Peyer's patch (tissue), 4 donors: ENCODE data around the gene VWA5B1. TPM values are rescaled to one million over a fixed set of nuclear protein-coding genes. Genes with fewer than 3 reads are reported as not detected.
A peak's percentile ranks its signal among the peaks of the same experiment; 100 is the strongest.

ENCODE experiments used
- DNase-seq, 3 donors: peaks; one replicate each; pipeline ENCODE4 v3.0.0-alpha.2; 2017 to 2019
- H3K27ac ChIP-seq, 4 donors: fragments of 200-600 bp; sonication (generic); one replicate each; pipeline ENCODE4 v1.5.1; 2016 to 2019
- H3K27me3 ChIP-seq, 2 donors: fragments of 200-600 bp; sonication (generic); one replicate each; pipeline ENCODE4 v1.5.1; 2019
- H3K36me3 ChIP-seq, 3 donors: fragments of 200-600 bp; sonication (generic); one replicate each; pipeline ENCODE4 v1.5.1; 2016 to 2019
- H3K4me1 ChIP-seq, 4 donors: fragments of 200-600 bp; sonication (generic); one replicate each; pipeline ENCODE4 v1.5.1; 2016 to 2019
- H3K4me3 ChIP-seq, 4 donors: fragments of 200-600 bp; sonication (generic); 1 replicate in 3 of 4; 2 replicates in 1 of 4; pipeline ENCODE4 v1.5.1; 2016 to 2019; ENCODE audit warnings: mild to moderate bottlenecking in 1 of 4
- H3K9me3 ChIP-seq, 4 donors: fragments of 200-600 bp; sonication (generic); one replicate each; pipeline ENCODE4 v1.5.1; 2016 to 2019; ENCODE audit warnings: mild to moderate bottlenecking in 1 of 4
- POLR2A ChIP-seq, 2 donors: fragments of 450-650 bp; IDR thresholded peaks; one replicate each; pipeline ENCODE4 v1.5.1; 2017; ENCODE audit warnings: antibody characterized with exemption in 2 of 2, mild to moderate bottlenecking in 2 of 2, moderate library complexity in 2 of 2
- total RNA-seq, 4 donors: library from RNA; depleted of rRNA; stranded (reverse); fragments of >200 nt; gene quantifications; one replicate each; pipeline ENCODE4 v1.1.0, GENCODE V29; 2016
- TF ChIP-seq, protein P1 (sequence below), 6 experiments: fragments of 450-650 bp in 4 of 6; fragments of 200-600 bp in 2 of 6; sonication (generic) in 1 of 6; IDR thresholded peaks; one replicate each; pipeline ENCODE4 v1.5.1; 2017 to 2019; ENCODE audit warnings: antibody characterized with exemption in 6 of 6, mild to moderate bottlenecking in 3 of 6, moderate library complexity in 1 of 6

The VWA5B1 gene, protein sequence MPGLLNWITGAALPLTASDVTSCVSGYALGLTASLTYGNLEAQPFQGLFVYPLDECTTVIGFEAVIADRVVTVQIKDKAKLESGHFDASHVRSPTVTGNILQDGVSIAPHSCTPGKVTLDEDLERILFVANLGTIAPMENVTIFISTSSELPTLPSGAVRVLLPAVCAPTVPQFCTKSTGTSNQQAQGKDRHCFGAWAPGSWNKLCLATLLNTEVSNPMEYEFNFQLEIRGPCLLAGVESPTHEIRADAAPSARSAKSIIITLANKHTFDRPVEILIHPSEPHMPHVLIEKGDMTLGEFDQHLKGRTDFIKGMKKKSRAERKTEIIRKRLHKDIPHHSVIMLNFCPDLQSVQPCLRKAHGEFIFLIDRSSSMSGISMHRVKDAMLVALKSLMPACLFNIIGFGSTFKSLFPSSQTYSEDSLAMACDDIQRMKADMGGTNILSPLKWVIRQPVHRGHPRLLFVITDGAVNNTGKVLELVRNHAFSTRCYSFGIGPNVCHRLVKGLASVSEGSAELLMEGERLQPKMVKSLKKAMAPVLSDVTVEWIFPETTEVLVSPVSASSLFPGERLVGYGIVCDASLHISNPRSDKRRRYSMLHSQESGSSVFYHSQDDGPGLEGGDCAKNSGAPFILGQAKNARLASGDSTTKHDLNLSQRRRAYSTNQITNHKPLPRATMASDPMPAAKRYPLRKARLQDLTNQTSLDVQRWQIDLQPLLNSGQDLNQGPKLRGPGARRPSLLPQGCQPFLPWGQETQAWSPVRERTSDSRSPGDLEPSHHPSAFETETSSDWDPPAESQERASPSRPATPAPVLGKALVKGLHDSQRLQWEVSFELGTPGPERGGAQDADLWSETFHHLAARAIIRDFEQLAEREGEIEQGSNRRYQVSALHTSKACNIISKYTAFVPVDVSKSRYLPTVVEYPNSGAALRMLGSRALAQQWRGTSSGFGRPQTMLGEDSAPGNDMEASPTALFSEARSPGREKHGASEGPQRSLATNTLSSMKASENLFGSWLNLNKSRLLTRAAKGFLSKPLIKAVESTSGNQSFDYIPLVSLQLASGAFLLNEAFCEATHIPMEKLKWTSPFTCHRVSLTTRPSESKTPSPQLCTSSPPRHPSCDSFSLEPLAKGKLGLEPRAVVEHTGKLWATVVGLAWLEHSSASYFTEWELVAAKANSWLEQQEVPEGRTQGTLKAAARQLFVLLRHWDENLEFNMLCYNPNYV
- total RNA-seq = not detected

DNA sequence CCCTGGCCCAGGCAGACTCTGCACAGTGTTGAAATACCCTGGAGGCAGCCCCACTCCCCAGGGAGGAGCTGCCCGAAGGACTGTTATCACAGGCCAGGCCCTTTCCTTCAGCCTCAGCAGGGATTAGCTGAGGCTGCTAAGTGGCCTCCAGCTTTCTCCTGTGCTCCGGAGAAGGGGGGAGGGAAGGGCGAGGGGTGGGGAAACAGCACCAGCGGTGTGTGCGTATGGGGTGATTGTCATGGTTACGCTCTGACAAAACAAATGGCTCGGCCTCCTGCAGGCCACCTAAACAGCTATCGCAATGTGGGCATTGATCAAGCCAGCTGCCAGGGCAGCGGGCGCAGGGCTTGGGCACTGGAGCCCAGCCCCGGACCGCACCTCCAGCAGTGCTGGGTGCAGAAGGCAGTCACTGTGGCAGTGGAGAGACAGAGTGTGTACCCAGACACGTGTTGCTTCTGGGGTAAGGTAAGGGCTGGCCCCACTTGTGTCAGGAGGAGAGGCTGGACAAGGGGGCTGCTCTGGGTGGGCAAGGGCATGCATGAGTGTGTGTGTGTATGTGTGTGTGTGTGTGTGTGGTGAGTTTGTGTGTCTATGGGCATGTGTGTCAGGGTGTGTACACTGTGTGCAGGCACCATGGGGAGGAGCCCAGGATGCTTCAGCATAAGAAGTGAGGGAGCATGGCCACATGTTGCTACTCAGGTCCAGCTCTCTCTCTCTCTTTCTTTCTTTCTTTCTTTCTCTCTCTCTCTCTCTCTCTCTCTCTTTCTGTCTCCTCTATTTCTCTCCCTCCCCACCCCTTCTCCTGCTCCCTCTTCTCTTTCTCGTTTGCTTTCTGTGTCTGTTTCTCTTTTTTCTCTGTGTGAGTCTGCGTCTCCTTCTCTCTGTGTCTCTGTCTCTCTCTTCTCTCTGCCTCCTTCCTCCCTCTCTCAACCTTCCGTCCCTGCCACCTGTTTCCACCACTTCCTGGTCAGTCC is at the start of gene VWA5B1:
TSS of gene VWA5B1 (plus strand) at position 252 of the 974 bp plus-strand sequence. CDS start 19,727 bp downstream, outside the sequence.
- no peaks in the 10 kb centered on the region for H3K27me3 ChIP-seq
- H3K4me3 ChIP-seq = peak within 1 kb of the TSS in 1 of 4 donors; percentile 6
- no peak for TF ChIP-seq POLR2A (IDR thresholded peaks at IDR 0.05)
- TF ChIP-seq, protein P1, sequence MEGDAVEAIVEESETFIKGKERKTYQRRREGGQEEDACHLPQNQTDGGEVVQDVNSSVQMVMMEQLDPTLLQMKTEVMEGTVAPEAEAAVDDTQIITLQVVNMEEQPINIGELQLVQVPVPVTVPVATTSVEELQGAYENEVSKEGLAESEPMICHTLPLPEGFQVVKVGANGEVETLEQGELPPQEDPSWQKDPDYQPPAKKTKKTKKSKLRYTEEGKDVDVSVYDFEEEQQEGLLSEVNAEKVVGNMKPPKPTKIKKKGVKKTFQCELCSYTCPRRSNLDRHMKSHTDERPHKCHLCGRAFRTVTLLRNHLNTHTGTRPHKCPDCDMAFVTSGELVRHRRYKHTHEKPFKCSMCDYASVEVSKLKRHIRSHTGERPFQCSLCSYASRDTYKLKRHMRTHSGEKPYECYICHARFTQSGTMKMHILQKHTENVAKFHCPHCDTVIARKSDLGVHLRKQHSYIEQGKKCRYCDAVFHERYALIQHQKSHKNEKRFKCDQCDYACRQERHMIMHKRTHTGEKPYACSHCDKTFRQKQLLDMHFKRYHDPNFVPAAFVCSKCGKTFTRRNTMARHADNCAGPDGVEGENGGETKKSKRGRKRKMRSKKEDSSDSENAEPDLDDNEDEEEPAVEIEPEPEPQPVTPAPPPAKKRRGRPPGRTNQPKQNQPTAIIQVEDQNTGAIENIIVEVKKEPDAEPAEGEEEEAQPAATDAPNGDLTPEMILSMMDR (IDR thresholded peaks at IDR 0.05) = no peak
- no peaks in the 10 kb centered on the region for H3K9me3 ChIP-seq
- H3K36me3 ChIP-seq = no peaks in the 10 kb centered on the region
- H3K27ac ChIP-seq = no peak within 1 kb of the TSS
- no peak for DNase-seq
- peaks cover 0 to 5% (median 0%) of the 10 kb centered on the region in 4 donors for H3K4me1 ChIP-seq

DNA sequence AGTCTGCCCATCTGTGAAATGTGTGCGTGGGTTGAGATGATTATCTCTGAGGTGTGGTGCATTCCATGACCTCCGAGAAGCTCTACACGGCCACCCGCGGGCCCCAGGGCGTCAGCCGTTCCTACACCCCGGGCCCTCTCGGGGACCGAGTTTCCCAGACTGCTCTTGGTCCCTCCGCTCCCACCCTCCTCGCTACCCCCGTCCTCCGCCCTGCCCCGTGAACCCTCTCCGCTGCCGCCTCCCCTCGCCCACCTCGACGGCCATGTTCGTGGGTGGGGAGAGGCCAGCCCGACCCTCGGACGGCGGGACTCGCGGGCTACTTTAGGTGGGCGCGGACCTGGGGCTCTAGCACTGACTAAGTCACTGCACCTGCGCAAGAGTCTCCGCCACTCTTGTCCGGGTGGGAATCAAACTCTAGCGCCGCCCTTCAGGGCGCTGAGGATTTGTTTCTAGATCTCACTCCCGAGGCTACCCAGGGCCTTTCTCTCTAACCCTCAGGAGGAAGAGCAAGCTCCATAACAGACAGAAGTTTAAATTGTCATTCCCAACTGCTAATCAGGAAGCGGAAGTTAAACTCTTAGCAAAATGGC is 47.7 kb upstream of the VWA5B1 start:
- no peaks in the 10 kb centered on the region for H3K36me3 ChIP-seq
- H3K4me1 ChIP-seq = no peaks in the 10 kb centered on the region
- no peak overlapping the region for H3K4me3 ChIP-seq
- no peak for DNase-seq
- no peak overlapping the region for H3K27ac ChIP-seq
- no peaks in the 10 kb centered on the region for H3K27me3 ChIP-seq
- TF ChIP-seq, protein P1 (IDR thresholded peaks at IDR 0.05) = no peak
- no peak for TF ChIP-seq POLR2A (IDR thresholded peaks at IDR 0.05)
- H3K9me3 ChIP-seq = no peaks in the 10 kb centered on the region

DNA sequence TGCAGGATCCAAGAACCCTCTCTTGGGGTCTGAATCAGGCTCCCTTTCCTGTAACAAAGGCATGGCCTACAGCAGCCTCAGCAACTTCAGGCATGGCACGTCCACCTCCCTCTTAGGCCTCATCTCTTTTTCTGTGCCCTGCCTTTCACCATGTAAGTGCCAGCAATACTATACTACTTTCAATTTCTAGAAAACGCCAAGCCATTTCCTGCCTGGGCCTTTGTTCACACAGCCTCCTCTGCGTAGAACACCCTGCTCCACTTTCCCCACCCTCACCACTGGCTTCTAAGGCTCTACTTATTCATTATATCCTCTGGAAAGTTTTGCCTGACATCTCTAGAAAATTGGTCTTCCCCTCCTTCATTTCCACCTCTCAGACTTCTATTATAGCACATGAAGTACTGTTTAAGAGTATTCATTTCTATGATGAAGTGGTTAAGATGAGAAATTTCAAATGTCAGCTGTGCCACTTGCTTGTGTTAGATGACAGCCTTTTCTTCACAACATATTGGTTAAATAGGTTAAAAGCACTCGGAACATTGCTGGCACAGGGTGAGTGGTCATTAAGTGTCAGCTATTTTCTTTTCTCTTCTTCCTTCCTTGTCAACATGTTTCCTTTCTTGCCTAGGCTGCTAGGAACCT is 41.6 kb upstream of the VWA5B1 start:
- DNase-seq = no peak
- TF ChIP-seq POLR2A (IDR thresholded peaks at IDR 0.05) = no peak
- TF ChIP-seq, protein P1 (IDR thresholded peaks at IDR 0.05) = no peak
- H3K27ac ChIP-seq = peak overlapping the region in 3 of 4 donors; percentile 30 to 84 (median 77)

DNA sequence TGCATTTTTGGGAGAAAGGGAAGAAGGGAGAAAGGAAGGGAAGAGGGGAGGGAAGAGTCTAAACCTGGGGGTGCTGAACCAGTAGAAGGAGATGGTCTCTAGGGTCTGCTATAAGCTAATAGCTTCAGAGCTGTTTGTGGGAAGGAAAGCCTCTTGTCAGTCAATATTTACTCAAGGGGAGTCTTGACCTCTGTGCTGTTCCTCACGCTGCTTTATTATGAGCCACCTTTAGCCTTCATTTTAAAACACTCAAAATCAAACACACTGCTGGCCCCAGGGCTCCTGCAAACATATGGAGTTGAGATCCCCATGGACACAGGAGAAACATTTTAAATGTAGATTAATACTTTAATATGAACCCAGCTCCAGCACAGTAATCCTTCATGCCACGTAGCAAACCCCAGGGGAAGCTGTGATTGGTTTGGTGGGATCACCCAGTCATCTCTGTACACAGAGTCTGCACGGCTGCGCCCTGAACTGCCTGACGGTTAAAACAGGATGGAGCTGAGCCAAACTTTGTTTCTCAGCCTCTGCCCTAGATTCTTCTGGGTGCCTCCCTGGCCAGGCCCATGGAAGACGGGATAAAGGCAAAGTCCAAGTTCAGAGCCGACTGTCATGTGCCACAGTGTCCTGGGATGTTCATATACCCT is 40.2 kb upstream of the VWA5B1 start:
- Histone ChIP-seq H3K27me3 (no peaks in the 10 kb centered on the region), H3K4me3 (no peak overlapping the region), H3K36me3 (no peaks in the 10 kb centered on the region), H3K9me3 (no peaks in the 10 kb centered on the region), H3K27ac (peak overlapping the region in 3 of 4 donors; percentile 30 to 84 (median 77)), H3K4me1 (peaks cover 0 to 13% (median 0%) of the 10 kb centered on the region in 4 donors)
- DNase-seq = peak in 2 of 3 donors; percentile 79 to 88
- TF ChIP-seq, protein P1 (IDR thresholded peaks at IDR 0.05) = no peak
- TF ChIP-seq POLR2A (IDR thresholded peaks at IDR 0.05) = no peak

More for the DNA sequence above, 41.6 kb upstream of the VWA5B1 start:
- no peaks in the 10 kb centered on the region for H3K36me3 ChIP-seq
- peaks cover 0 to 10% (median 0%) of the 10 kb centered on the region in 4 donors for H3K4me1 ChIP-seq
- H3K27me3 ChIP-seq = no peaks in the 10 kb centered on the region
- no peak overlapping the region for H3K4me3 ChIP-seq
- no peaks in the 10 kb centered on the region for H3K9me3 ChIP-seq
